NCI-H524 treated with DMSO at 0.1 percent for 48 hours (cell line): ENCODE measurements around the gene IRAK2.
A peak's percentile ranks its signal among the peaks of the same experiment; 100 is the strongest.

Source experiments
- DNase-seq: peaks from one replicate; lab custom pipeline; 2025; lab: John Stamatoyannopoulos, UW

The IRAK2 gene

DNA sequence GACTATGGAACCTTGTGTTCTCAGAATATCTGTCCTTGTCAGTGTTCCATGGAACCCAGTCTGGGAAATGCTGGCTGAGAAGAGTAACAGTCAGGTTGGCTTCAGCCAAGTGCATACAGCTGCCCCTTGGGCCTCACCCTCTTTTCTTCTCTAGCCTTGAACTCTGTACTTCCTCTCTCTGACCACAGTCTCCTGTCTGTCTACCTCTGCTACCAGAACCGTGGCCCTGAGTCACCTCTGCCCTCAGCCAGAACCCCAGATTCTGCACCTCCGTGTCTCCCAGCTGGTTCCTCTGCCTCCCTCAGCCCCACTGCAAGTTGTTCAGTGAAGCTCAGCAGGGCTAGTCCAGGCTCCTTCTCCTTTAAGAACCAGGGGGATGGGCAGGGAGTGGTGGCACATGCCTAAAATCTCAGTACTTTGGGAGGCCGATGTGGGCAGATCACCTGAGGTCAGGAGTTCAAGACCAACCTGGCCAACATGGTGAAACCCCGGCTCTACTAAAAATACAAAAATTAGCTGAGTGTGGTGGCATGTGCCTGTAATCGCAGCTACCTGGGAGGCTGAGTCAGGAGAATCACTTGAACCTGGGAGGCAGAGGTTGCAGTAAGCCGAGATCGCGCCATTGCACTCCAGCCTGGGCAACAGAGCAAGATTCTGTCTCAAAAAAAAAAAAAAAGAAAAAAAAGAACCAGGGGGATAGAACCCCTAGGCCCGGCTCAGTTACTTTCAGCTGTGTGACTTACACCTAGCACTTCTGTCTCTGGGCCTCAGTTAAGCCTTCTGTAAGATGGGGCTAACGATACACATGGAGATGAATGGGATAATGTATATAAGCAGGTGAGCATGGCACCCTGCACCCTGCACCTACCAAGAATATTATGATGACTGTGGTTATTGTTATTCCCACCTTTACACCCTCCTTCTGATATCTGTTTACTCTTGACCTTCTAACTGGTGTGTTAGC, 59.2 kb downstream of the IRAK2 start:
- no peak for DNase-seq

DNA sequence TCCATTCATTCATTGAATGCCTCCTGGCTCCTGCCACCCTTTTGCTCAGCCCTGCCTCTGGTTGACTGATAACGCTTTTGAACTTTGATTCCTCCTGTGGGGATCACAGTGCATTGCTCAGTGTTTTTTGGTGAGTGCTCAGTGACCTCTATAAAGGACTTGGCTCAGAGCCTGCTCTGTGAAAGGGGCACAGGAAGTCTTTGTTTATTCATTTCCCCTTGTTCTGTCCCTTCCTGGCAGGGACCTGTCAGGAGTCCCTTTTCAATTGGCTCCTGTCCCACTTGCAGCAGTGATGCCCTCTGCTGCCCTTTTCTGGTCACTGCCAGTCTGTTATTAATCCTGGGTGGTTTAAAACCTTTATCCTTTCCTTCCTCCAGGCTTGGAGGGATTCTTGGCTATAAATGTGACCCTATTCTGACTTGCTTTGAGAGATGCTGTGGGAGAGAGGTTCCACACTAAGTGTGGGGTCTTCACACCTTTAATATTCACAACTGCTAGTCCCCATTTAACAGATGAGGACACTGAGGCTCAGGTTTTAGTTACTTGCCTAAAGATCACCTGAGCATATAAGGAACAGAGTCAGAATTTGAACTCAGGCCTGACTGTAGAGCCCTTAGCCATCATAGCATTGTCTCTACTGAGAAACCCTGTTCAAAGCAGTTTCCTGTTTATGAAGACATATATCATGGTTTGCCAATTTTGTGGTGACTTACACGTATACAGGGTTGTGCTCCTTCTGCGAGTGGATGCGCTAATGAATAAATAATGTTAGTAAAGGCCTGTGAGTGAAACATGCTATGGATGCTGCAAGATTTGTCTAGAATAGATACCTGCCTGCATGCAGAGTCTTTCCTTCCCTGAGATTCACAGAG, 60.3 kb downstream of the IRAK2 start:
- peak; percentile 14 for DNase-seq

DNA sequence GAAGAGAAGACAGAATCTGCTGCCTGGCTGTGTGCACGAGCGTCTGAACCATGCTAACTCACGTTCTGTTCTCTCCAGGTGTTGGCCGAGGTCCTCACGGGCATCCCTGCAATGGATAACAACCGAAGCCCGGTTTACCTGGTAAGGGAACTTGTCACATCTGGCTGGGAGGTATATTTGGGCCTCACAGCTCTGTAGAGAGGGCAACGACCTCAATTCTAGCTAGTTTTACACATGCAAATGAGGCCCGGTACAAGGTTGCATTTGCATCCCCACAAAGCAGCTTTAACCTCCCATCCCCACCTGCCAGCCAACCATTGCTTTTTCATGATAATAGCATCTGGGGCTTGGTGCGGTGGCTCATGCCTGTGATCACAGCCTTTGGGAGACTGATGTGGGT, 61.6 kb downstream of the IRAK2 start:
- no peak for DNase-seq

DNA sequence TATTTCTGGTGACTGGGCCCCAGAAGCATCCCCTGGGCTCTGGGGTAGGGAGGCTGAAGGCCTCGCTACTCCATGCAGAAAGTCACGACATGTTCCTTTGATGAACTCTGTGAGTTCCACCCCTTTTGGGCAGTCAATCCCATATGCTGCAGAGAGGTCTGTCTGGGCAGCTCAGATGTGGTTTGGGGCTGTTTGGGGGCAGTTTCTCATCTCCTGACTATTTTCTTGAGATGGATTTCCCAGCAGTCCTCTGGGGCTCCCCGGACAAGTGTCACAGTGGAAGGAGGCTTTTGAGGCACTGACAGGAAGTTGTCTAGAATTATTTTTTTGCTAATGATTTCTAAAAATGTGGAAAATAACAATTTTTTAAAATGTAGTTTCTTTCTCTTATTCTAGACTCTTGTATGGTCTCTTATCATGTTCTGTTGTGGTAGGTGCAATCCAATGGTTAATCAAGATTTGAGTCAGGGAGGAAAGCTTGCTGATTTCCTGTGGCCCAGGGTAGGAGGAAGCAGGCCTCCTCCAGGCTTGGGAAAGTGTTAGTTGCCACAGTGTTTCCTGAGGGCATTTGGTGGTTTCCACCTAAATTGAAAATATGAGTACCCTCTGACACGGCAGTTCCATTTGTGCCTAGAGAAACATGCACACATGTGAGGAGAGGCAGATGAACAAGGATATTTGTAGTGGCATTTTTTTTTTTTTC, 63.7 kb downstream of the IRAK2 start:
- no peak for DNase-seq

DNA sequence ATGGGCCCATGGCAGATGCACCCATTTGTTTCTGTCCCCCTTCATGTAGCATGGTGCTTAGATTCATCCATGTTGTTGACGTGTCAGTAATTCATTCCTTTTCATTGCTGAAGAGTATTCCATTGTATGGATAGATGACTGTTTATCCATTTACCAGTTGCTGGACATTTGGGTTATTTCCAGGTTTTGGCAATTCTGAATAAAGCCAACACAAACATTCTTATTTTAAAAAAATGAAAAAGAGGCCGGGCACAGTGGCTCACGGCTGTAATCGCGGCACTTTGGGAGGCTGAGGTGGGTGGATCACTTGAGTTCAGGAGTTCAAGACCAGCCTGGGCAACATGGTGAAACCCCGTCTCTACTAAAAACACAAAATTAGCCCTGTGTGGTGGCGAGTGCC, 64.9 kb downstream of the IRAK2 start:
- DNase-seq: no peak

DNA sequence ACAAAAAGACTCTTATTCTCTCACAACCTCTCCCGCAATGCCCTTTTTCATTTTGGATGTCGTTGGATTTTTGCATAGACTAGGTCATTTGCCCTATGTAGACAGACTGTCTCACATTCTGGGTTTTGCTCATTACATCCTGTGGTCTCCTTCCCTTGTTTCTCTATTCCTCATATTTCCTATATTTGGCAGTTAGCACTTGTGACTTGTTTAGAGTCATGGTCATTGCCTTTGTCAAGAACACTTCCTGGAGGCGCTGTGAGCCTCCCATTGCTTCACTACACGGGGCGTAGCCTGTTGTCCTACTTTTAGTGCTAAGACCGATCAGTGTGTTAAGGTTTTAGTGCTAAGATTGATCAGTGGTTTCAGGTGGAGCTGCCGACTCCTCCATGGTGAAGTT, 67.4 kb downstream of the IRAK2 start:
- no peak for DNase-seq

DNA sequence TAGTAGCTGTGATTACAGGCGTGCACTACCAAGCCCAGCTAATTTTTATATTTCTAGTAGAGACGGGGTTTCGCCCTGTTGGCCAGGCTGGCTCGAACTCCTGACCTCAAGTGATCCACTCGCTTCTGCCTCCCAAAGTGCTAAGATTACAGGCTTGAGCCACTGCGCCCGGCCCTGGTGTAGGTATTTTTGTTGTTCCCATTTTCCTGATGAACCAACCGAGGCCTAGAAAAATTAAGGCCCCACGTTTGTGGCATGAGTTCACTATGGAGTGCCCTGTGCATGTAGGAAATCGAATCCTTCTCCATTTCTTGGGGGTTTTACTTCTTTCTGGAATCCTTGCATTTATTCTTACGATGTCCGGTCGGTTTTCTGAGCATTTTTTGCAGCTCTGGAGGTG, 69.3 kb downstream of the IRAK2 start:
- DNase-seq: no peak

DNA sequence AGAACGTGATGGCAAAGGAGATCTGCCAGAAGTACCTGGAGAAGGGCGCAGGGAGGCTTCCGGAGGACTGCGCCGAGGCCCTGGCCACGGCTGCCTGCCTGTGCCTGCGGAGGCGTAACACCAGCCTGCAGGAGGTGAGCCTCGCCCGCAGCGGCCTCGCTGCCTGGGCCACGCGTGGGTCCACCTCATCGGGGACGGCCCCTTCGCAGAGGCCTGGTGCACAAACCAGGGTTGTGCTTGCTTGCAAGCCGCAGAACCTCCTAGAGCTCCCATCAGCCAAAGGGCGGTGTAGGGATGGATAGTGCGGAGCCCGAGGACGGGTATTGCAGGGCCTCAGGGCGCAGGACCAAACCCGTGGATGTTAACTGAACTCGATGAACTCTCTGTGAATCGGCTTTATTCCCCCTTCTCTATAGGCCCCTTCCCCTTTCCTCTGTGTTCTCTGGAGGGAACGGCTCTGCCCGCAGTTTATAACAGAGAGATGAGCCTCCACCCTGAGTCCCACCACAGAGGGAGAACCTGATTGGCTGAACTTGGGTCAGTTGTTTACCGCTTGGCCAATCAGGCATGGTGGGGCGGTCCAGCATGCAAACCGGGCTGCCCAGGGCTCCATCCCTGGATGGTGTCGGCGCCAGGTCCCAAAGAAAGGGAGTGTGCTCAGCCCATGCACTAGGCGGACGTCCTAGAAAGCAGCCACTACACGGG, 70.0 kb downstream of the IRAK2 start:
- no peak for DNase-seq

DNA sequence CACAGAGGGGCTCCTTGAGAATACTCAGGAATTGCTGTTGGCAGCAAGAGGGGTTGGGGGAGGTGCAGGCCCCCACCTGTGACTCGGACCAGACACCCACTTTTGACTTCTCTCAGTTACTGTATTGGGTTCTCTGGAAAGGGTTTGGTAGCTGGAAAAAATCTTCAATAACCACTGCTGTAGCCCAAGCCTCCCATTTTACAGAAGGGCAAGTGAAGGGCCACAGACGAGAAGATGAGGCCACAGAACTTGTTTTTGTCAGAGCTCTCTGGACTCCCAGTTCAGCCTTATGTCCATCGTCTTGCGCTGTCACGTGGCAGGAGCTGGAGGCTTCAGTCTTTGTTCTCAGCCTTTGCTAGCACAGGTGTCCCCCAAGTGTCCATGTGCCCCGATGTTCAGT, 70.8 kb downstream of the IRAK2 start:
- no peak for DNase-seq

DNA sequence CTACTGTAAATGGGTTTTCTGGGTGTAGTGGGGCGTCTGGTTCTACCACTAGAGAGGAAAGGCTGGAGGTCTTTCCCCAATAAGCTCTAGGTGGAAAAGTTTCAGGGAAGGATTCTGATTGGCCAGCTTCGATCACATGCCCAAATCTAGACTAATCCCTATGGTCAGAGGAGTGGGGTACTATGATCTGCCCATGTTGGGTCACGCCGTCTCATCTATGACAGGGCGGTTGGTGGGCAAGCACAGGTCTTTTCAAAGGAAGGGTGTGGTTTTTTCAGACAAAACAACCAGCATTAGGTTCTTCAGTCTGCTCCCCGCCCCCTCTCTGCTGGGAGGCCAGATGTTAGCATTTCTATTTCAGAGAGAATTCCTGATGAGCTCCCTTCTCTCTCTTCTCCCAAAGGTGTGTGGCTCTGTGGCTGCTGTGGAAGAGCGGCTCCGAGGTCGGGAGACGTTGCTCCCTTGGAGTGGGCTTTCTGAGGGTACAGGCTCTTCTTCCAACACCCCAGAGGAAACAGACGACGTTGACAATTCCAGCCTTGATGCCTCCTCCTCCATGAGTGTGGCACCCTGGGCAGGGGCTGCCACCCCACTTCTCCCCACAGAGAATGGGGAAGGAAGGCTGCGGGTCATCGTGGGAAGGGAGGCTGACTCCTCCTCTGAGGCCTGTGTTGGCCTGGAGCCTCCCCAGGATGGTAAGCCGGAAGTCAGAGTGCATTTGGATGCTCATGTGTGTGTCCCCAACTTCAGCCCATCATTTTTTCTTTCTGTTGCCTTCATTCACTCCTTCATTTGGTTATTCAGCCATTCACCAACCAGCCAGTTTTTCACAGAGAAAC, 73.8 kb downstream of the IRAK2 start:
- no peak for DNase-seq

DNA sequence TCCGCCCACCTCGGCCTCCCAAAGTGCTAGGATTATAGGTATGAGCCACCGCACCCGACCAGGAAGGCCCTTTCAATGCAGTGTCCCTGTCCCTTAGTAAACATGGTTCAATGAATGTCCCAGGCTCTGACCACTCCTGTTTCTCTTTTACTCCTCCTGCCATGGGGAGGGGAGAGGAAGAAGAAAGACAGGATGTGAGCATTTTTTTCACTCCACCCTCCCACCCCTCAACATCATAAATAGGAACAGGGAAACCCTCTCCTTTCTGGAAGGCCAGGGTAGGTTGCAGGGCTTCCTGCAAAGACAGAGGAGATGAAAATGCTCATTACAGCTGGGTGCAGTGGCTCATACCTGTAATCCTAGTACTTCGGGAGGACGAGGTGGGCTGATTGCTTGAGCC, 76.1 kb downstream of the IRAK2 start:
- DNase-seq: no peak

DNA sequence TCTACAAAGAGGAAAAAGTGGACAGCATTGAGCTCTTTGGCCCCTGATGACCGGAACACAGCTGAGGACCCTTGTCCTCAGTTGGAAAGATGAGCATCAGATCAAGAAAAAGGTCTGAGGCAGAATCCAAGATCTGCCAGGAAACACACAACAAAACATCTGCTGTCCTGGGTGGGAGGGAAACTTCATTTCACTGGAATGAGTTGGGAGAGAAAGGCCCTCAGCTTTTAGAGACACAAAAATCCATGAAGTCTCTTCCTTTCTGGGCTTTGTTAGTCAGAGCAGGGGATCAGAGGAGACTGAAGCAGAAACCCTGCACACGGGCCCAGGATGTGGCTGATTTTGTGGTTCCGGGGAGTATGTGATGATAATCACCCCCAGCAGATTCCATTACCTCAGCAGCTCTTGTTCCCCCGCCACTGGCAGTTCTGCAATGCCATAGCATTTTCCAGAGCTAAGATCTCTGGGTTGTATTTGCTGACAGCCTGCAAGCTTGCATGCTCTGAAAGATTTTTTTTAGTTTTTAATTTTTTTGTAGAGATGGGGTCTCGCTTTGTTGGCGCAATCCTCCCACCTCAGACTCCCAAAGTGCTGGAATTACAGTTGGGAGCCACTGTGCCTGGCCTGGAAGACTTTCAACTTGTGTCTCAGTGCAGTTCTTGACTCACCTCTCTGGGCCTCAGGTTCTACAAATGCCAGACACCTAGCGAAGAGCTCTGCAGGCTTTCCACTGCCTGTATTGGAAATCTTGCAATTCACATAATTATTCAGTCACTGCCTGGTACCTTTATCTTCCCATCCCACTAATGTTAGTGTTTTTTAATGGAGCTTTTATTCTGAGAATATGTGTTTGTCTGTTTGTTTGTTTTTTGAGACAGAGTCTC, 77.7 kb downstream of the IRAK2 start:
- DNase-seq: no peak

DNA sequence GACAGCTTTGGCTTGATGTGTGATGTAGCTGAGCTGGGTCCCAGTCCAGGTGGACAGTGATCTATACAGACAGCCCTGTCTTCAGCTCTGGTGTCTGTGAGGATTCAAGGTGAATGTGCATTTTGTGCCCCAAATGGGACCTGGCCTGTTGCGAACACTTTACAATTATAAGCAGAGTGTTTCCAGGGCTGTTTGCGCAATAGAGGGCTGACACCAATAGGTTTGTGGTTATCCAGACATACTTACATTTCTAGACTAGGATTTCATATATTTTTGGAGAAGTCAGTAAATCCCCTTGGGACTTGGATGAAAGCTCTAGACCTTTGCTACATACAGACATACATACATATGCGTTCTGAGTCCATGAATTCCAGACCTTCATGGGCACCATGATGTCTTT, 79.3 kb downstream of the IRAK2 start:
- DNase-seq: no peak

DNA sequence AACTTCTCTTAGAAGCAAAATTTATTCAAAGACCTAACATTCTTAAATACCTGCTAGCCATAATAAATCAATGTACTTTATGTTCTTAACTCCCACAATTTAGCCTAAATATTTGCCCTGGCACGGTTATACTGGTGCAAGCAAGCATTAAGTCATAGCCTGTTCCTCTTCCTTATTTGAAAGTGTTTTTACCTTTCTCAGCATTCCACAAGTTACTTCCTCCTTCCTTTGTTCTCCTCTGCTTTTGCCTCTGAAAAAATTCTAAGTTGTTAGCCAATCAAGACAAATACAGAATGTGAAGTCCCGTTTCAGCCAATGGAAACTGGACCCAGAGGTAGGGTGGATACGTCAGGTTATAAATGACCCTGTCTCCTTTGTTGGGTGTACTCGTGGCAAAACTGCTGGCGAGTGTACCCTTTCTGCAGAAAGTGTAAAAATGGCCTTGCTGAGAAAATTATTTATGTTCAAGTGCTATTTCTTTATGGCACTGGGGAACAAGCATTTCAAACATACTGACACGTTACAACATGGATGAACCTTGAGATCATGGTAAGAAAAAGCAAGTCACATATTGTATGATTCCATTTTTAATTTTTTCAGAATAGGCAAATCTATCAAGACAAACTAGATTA, 80.5 kb downstream of the IRAK2 start:
- DNase-seq: no peak

DNA sequence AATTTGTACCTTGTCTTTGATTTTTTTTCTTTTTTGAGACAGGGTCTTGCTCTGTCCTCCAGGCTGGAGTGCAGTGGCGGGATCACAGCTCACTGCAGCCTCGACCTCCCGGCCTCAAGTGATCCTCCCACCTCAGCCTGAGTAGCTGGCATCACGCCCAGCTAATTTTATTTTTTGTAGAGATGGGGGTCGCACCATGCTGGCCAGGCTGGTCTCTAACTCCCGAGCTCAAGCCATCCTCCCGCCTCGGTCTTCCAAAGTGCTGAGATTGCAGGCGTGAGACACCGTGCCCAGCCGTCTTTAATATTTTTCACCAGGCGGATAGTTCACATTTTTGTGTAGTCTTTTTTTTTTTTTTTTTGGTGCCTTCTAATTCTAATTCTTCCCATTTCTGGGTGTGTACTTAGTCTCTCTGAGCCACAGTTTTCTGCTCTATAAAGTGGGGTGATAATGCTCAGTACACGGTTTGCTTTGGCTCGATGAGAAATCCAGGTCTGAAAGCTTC, 83.0 kb downstream of the IRAK2 start:
- DNase-seq: no peak

DNA sequence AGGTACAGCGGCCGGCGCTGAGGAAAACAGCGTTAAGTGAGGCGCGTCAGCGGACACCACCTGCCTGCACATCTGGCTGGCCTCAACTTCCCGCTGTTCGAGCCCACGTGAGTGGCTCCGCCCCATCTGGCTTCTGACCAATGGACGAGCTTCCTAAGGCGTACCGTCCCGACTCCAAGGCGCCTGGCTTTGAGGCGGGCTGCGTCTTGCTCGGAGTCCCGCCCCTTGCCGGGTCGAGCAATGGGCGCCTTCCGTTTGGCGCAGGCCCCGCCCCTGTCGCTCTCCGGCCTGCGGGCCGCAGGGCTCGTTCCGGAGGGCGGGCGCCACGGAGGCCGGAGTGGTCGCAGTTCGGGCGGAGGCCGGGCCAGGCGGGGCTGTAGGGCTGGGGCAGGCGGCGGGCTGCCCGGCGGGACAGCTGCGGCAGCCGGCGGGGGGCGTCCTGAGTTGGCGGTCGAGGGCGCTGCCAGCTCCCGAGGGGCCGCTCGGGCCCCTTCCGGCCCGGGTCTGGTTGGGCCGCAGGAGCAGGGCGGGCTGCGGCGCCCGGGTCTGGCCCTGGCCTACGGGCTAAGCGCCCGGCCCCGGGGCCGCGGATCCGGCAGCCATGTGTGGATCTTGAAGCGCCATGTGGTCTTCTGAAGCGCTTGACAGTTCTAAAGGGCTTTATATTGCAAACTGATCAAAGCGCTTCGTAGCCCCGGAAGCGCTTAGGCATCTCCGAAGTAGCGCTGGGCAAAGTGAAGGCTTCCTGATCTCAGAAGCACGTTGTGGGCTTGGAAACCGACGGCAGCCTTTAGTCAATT, 83.7 kb downstream of the IRAK2 start, which contains the start of gene TATDN2:
Gene TATDN2 (plus strand): TSS at position 276 of the 800 bp plus-strand sequence. CDS start 742 bp downstream, outside the sequence.
- DNase-seq: peak; percentile 66

DNA sequence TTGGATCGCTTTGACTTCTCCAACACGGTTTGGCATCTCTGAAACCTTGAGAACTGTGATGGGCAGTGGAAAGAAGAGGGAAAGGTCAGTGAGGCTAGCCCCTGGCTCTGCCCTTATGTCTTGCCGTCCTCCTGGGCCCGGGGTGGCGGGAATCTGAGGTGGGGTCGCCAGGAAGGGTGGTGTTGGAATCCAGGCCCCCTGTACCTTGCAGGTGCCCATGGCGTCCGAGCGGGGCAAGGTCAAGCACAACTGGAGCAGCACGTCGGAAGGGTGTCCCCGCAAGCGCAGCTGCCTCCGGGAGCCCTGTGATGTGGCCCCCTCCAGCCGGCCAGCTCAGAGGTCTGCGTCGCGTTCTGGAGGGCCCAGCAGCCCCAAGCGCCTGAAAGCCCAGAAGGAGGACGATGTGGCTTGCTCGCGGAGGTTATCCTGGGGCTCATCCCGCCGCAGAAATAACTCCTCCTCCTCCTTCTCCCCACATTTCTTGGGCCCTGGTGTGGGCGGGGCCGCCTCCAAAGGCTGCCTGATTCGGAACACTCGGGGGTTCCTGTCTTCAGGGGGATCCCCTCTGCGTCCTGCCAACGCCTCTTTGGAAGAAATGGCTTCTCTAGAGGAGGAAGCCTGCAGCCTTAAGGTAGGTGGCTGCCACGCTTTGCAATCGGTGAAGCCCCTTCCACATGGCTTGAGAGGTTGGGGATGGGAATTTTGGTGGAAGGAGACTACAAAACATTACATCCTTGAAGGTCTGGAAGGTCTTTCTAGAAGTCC, 84.4 kb downstream of the IRAK2 start:
- DNase-seq: no peak
